DMS53 (cell line): ENCODE results near the gene KCNK4.

Experiments used
- DNase-seq: peaks from one replicate; lab custom pipeline; 2025; lab: John Stamatoyannopoulos, UW

Gene KCNK4

GRCh38 chr11:64268893-64269539 lies 22.1 kb upstream of the KCNK4 start:
- DNase-seq = peak; percentile 86

GRCh38 chr11:64269540-64270220 lies 21.4 kb upstream of the KCNK4 start:
- peak; percentile 100 for DNase-seq

DNA sequence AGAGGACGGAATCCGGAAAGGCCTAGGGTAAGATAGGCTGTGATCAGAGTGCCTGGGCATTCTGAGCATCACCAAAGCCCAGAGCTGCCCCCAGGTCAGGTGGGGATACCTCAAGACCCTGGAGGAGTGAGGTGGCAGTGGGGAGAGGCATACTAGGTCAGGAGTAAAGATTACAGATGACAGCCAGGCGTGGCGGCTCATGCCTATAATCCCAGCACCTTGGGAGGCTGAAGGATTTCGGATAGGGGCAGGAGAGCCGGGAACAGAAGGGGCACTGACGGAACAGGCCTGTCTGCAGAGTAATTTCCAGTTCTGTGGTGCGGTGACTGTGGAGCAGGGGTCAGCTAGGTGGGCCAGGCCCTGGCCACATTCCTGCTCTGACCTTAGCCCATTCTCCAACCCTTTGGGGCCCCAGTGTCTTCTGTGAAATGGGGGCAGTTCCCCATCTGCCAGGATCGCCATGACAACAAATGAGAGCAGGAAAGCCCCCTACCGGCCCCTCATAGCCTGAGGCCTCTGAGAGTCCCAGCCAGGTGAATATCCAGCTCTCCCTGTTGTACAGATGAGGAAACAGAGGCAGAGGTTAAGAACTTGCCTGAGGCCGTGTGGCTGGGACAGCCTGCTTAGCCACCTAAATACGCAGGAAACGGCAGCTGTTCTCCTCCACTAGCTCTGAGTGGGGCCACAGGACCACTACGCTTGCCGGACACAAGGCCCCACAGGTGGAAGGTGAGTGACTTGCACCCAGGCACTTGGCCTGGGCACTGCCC lies 15.9 kb upstream of the KCNK4 start:
- DNase-seq = no peak

- DNase-seq = no peak
Observed at GRCh38 chr11:64275841-64276240, 15.3 kb upstream of the KCNK4 start.

DNA sequence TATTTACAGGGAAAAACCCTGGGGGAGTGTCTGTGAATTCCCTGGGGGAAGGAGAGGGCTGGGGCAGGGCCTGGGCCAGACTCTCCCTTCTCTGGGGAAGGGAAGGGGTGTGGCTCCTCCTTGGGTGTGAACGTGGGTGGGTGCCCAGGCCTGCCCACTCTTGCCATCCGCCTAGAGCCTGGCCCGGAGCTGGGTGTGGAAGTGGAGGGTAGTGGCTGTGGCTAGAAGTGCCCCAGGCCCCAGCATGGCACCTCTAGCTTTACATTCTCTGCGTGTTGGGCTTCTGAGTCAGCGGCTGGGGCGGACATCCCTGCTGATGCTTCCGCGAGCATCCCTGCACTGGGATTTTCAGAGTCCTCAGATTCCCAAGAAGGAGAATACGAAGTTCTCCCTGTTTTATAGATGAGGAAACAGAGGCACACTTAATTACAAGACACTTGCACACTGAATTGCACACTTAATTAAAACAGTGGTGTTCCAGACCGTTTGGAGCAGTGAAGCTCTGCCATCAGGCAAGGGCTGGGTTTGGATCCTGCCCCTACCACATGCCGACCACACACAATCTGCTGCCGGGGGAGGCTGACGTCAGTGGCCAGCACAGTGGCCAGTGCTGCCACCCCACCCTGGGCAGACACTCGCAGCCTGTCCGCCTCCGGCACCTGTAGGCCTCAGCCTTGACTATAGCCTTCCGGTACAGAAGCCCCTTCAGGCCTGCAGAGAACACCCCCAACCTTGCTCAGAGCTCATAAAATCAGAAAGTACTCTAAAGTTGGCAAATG lies 14.3 kb upstream of the KCNK4 start:
- no peak for DNase-seq

DNA sequence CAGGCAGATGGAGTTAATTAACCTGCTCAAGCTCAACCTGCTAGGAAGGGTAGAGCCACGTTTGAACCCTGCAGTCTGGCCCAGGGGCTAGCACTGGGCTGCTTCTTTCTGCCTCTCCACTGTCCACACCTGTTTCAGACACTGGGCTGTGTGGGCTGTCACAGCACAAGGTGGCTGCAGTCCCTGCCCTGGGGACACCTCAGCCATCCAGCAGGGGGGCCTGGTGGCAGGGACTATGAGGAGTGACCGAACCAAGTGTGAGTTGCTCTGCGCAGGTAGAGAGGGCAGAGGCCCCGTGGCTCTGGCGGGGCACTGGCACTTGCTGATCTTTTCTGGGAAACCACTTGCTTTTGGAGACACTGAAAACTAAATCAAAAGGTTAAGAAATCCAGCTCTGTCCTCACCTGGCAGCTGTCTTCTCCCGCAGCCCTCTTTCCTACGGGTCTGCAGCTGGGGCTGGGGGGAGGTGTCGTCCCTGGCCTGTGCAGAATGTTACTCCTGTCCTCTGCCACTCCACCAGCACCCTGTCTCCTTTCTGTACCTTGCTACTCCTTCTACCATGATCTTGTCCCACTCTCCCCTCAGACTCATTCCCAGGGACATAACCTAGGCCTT lies 12.4 kb upstream of the KCNK4 start:
- DNase-seq = no peak

DNA sequence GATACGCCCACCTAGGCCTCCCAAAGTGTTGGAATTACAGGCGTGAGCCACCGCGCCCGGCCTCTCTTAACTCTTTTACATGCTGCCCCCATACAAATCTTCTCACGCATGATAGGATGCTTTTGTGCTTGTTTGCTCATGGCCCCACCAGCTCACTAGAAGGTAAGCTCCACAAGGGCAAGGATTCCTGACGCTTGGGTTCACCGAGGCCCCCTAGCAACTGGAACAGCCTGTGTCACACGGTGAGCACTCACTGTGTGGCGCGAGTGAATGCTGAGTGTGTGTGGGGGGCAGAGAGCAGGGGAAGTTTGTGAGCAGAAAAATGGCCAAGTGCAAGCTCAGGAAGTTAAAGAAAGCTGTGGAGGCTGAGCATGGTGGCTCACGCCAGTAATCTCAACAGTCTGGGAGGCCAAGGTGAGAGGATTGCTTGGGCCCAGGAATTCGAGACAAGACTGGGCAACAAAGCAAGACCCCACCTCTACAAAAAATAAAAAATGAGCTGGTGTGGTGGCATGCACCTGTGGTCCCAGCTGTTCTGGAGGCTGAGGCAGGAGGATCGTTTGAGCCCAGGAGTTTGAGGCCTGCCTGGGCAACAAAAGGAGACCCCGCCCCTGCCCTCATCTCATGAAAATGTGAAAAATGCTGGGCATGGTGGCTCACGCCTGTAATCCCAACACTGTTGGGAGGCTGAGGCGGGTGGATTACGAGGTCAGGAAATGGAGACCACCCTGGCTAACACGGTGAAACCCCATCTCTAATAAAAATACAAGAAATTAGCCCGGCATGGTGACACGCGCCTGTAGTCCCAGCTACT lies 8.9 kb upstream of the KCNK4 start:
- DNase-seq = no peak

GRCh38 chr11:64283092-64283491 lies 8.0 kb upstream of the KCNK4 start:
- no peak for DNase-seq

GRCh38 chr11:64284048-64284961 lies 6.8 kb upstream of the KCNK4 start, which contains the start of gene BAD:
Gene BAD (minus strand): TSS chr11:64284665. CDS start chr11:64284368, 297 bp downstream.
- DNase-seq = peak; percentile 97

- DNase-seq = peak; percentile 89
Observed at GRCh38 chr11:64284962-64285884, 5.9 kb upstream of the KCNK4 start, which contains the start of gene GPR137. Gene GPR137 (plus strand): TSS chr11:64285848. CDS start chr11:64286525, 677 bp downstream.

DNA sequence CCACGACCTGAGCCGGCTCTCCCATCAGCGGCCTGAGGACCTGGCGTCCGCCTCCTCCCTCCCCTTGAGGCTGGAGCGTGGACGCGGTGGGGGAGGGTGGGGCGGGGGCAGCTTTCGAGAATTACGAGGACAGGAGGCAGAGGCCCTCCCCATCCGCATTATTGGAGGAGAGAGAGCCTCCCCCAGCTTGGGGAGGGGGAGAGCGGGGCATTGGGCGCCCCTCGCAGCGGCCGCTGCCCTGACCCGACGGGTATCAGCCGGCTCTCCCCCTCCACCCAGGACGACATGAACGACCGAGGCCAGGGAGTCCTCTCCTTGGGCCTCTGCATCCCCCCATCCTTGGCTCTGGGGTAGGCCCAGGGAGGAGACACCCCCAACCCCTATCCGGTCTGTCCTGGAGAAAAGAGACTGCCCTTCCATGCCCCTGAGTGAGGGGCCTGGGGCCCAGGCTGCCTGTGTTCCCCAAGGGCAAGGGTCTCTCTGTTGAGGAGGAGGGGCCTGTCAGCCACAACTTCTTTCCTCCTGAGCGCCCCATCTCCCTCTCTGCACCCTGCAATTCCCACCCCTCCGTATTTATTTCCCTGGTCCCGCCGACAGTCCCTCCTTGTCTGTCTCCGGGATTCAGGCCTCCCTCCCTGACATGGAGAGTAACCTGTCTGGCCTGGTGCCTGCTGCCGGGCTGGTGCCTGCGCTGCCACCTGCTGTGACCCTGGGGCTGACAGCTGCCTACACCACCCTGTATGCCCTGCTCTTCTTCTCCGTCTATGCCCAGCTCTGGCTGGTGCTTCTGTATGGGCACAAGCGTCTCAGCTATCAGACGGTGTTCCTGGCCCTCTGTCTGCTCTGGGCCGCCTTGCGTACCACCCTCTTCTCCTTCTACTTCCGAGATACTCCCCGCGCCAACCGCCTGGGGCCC lies 5.0 kb upstream of the KCNK4 start:
- peak; percentile 80 for DNase-seq

DNA sequence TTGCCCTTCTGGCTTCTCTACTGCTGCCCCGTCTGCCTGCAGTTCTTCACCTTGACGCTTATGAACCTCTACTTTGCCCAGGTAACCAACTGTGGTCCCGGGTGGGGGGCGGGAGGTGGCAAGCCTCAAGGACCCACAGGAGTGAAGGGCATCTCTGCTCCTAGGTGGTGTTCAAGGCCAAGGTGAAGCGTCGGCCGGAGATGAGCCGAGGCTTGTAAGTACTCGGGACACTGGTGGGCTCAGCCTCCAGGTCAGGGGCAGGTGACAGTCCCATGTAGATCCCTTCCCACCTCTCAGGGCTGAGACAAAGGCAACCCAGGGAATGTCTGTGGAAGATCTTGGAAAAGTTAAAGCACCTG lies 4.3 kb upstream of the KCNK4 start:
- DNase-seq = no peak

- no peak for DNase-seq
Observed at GRCh38 chr11:64287676-64288352, 3.3 kb upstream of the KCNK4 start.

DNA sequence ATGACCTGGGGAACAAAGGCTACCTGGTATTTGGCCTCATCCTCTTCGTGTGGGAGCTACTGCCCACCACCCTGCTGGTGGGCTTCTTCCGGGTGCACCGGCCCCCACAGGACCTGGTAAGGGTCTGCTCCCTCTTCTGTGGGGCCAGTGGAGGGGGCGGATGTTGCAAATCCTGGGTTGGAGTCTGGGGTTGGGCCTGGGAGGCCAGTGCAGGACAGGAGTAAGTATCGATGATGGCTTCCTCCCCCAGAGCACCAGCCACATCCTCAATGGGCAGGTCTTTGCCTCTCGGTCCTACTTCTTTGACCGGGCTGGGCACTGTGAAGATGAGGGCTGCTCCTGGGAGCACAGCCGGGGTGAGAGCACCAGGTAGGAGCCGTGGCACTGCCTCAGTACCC lies 2.8 kb upstream of the KCNK4 start:
- no peak for DNase-seq

- no peak for DNase-seq
Observed at GRCh38 chr11:64289002-64289564, 2.0 kb upstream of the KCNK4 start.
